Choroid plexus epithelial cell (primary cell): ENCODE results near the gene SYNGAP1.

Experiments used
- DNase-seq: peaks from one replicate; pipeline ENCODE4 v3.0.0-alpha.2; 2010; ENCODE audit warnings: low read depth
- H3K4me3 ChIP-seq: 2 replicates; pipeline ENCODE4 v1.5.1; 2011; ENCODE audit warnings: low read depth, mild to moderate bottlenecking, control low read depth, low read length, moderate library complexity
- CTCF ChIP-seq: conservative IDR thresholded peaks from 2 replicates; pipeline ENCODE4 v1.5.1; 2011; ENCODE audit warnings: low read depth, mild to moderate bottlenecking, control low read depth, inconsistent platforms, low read length, moderate library complexity

SYNGAP1 gene

GRCh38 chr6:33434961-33435360 is 15.1 kb downstream of the SYNGAP1 start:
- H3K4me3 ChIP-seq, result no peak overlapping the region
- no peak for TF ChIP-seq CTCF
- no peak for DNase-seq

- no peak for TF ChIP-seq CTCF
- DNase-seq, result no peak
- H3K4me3 ChIP-seq, result no peak overlapping the region
Measured at GRCh38 chr6:33437666-33438065, 17.8 kb downstream of the SYNGAP1 start.

GRCh38 chr6:33438978-33439594 is 19.2 kb downstream of the SYNGAP1 start:
- H3K4me3 ChIP-seq, result no peak overlapping the region
- no peak for TF ChIP-seq CTCF
- DNase-seq, result no peak

DNA sequence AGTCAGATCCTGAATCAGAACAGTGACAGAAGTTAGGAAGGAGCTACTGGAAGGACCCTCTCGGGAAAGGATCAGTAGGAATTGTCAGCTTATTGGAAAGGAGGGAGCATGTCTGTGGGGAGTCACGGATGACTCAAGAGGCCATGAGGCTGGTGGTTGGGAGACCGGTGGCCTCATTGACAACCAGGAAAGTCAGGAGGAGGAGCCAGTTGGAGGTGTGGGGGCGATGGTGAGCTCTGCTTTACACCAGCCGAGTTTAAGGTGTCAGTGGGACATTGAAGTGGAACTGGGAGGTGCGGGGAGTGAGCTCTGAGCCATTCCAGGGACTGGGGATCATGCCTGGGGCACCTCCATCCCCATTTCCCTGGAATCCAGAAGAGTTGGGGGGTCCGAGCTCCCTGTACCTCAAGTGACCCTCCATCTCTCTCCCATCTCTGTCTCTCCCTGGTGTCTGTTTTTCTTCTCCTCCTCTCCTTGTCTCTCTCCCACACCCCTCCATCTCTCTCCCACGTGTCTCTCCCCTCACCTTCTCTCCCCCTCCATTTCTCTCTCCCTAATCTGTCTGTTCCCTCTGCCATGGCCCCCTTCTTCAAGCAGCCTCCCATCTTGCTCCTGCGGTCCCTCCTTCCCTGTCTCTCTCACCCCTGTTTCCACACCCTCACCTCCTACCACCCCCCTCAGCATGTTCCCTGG is 20.2 kb downstream of the SYNGAP1 start:
- no peak overlapping the region for H3K4me3 ChIP-seq
- no peak for TF ChIP-seq CTCF

DNA sequence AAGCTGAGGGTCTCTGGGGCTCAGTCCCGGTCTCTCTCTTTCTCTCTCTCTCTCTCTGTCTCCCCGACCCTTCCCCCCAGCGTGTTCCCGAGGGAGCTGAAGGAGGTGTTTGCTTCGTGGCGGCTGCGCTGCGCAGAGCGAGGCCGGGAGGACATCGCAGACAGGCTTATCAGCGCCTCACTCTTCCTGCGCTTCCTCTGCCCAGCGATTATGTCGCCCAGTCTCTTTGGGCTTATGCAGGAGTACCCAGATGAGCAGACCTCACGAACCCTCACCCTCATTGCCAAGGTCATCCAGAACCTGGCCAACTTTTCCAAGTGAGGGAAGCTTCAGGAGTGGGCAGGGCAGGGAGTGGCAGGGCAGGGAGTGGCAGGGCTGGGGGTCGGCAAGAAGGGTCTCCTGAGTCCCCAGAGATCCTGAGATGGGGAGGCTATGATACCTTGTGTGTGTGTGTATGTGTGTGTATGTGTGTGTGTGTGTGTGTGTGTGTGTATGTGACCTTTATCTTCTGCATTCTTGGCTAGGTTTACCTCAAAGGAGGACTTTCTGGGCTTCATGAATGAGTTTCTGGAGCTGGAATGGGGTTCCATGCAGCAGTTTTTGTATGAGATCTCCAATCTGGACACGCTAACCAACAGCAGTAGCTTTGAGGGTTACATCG is 20.9 kb downstream of the SYNGAP1 start:
- DNase-seq, result no peak

More for the DNA sequence above, 20.2 kb downstream of the SYNGAP1 start:
- no peak for DNase-seq

DNA sequence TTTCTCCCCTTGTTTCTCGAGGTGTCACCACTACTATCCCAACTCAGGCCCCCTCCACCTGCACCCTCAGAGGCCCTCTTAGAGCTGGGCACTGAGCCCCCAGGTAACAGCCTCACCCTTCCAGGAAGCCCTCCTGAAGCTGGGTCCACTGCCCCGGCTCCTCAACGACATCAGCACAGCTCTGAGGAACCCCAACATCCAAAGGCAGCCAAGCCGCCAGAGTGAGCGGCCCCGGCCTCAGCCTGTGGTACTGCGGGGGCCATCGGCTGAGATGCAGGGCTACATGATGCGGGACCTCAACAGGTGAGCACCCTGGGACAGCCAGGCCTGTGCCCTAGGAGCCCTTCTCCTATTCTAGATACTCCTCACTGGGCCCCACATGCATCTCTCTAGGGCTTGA is 21.6 kb downstream of the SYNGAP1 start:
- H3K4me3 ChIP-seq, result no peak overlapping the region
- TF ChIP-seq CTCF, result no peak
- no peak for DNase-seq

More for the DNA sequence above, 20.9 kb downstream of the SYNGAP1 start:
- no peak overlapping the region for H3K4me3 ChIP-seq
- TF ChIP-seq CTCF, result no peak
